AG04449 (cell line): ENCODE measurements around the gene CACNA2D3.

Source experiments
- CTCF ChIA-PET: fragments of 350-600 bp; formaldehyde crosslinking; extraction: SDS; loops from one replicate; lab custom pipeline; 2021; ENCODE audit warnings: antibody characterized with exemption; lab: Yijun Ruan, JAX
- POLR2A ChIA-PET: fragments of 400-600, 350-600 bp; formaldehyde crosslinking; extraction: SDS; loops from one replicate; lab custom pipeline; 2020; ENCODE audit warnings: antibody characterized with exemption, inconsistent platforms; lab: Yijun Ruan, JAX
- DNase-seq: peaks from one replicate; pipeline ENCODE4 v3.0.0-alpha.2; 2010; ENCODE audit warnings: low read depth, low spot score
- H3K4me3 ChIP-seq: 2 replicates; pipeline ENCODE4 v1.5.1; 2011; ENCODE audit warnings: low read depth, mild to moderate bottlenecking, control low read depth, low read length
- CTCF ChIP-seq: IDR thresholded peaks from one replicate; pipeline ENCODE4 v1.5.1; 2011; ENCODE audit warnings: mild to moderate bottlenecking, moderate library complexity, low read length, control low read depth, inconsistent platforms; ENCODE audit not compliant: insufficient read depth; ENCODE audit errors: missing control alignments

Gene CACNA2D3

GRCh38 chr3:54703923-54704322 lies 581.6 kb downstream of the CACNA2D3 start:
- no peak for TF ChIP-seq CTCF
- CTCF ChIA-PET, result no interaction called here
- POLR2A ChIA-PET, result no interaction called here
- no peak for DNase-seq
- H3K4me3 ChIP-seq, result no peak overlapping the region

GRCh38 chr3:54705730-54706129 lies 583.4 kb downstream of the CACNA2D3 start:
- H3K4me3 ChIP-seq, result no peak overlapping the region
- no peak for TF ChIP-seq CTCF
- POLR2A ChIA-PET, result no interaction called here

GRCh38 chr3:54706738-54707137 lies 584.4 kb downstream of the CACNA2D3 start:
- H3K4me3 ChIP-seq, result no peak overlapping the region
- ChIA-PET POLR2A (no interaction called here), CTCF (no interaction called here)
- no peak for TF ChIP-seq CTCF
- DNase-seq, result no peak

More at GRCh38 chr3:54705730-54706129, 583.4 kb downstream of the CACNA2D3 start:
- CTCF ChIA-PET, result no interaction called here
- DNase-seq, result no peak

- no peak for DNase-seq
- CTCF ChIA-PET, result no interaction called here
- no peak for TF ChIP-seq CTCF
- H3K4me3 ChIP-seq, result no peak overlapping the region
- POLR2A ChIA-PET, result no interaction called here
Observed at GRCh38 chr3:54709785-54710184, 587.4 kb downstream of the CACNA2D3 start.

GRCh38 chr3:54710954-54711353 lies 588.6 kb downstream of the CACNA2D3 start:
- DNase-seq, result no peak
- TF ChIP-seq CTCF, result no peak
- H3K4me3 ChIP-seq, result no peak overlapping the region
- ChIA-PET POLR2A (no interaction called here), CTCF (no interaction called here)

- ChIA-PET CTCF (no interaction called here), POLR2A (no interaction called here)
- no peak for TF ChIP-seq CTCF
- no peak for DNase-seq
- H3K4me3 ChIP-seq, result no peak overlapping the region
Observed at GRCh38 chr3:54712539-54712938, 590.2 kb downstream of the CACNA2D3 start.

- POLR2A ChIA-PET, result no interaction called here
- TF ChIP-seq CTCF, result no peak
- CTCF ChIA-PET, result no interaction called here
- no peak for DNase-seq
- H3K4me3 ChIP-seq, result no peak overlapping the region
Observed at GRCh38 chr3:54713031-54713430, 590.7 kb downstream of the CACNA2D3 start.
